IMR-90 (cell line): ENCODE data around the gene ESRRB. TPM values are rescaled to one million over a fixed set of nuclear protein-coding genes. Genes with fewer than 3 reads are reported as not detected.

Experiments
- ATAC-seq: fragments of 200-7000 bp; cut with Tn5 transposase; 2 replicates; pipeline ENCODE4 v1.9.1; 2020; ENCODE audit warnings: low read depth, mild to moderate bottlenecking, moderate library complexity
- BruUV-seq: library from RNA; stranded (reverse); fragments of 400-500 nt; replicated peaks from 2 replicates; lab custom pipeline; 2021; lab: Mats Ljungman, UMichigan
- CTCF ChIA-PET: fragments of 300-600 bp; formaldehyde crosslinking; extraction: SDS; loops from one replicate; lab custom pipeline; 2021; ENCODE audit warnings: antibody characterized with exemption; lab: Yijun Ruan, JAX
- POLR2A ChIA-PET: fragments of 300-600 bp; sonication (Branson Sonifier 250); formaldehyde crosslinking; loops from one replicate; lab custom pipeline; 2022; ENCODE audit warnings: antibody characterized with exemption; ENCODE audit not compliant: unreplicated experiment; lab: Charles Lee
- DNase-seq: peaks from one replicate; pipeline ENCODE4 v3.0.0; 2013
- H2AFZ ChIP-seq: replicated peaks from 2 replicates; pipeline ENCODE3; 2013; ENCODE audit warnings: low read length, mild to moderate bottlenecking; ENCODE audit not compliant: poor library complexity
- H2AK5ac ChIP-seq: 2 replicates; pipeline ENCODE4 v1.6.1; 2013; ENCODE audit warnings: low read depth, low read length, inconsistent platforms
- H2AK9ac ChIP-seq: replicated peaks from 2 replicates; pipeline ENCODE3; 2013; ENCODE audit warnings: mild to moderate bottlenecking, low read depth, low read length, moderate library complexity; ENCODE audit not compliant: poor library complexity
- H2BK120ac ChIP-seq: 2 replicates; pipeline ENCODE4 v1.6.1; 2013; ENCODE audit warnings: low read depth, low read length, inconsistent platforms
- H2BK15ac ChIP-seq: 3 replicates; pipeline ENCODE4 v1.6.1; 2013; ENCODE audit warnings: low read depth, low read length, inconsistent platforms
- H2BK20ac ChIP-seq: 2 replicates; pipeline ENCODE4 v1.6.1; 2013; ENCODE audit warnings: low read depth, mild to moderate bottlenecking, inconsistent platforms, low read length, moderate library complexity
- H2BK5ac ChIP-seq: 2 replicates; pipeline ENCODE4 v1.6.1; 2013; ENCODE audit warnings: mild to moderate bottlenecking, low read depth, low read length, inconsistent platforms; ENCODE audit not compliant: poor library complexity, severe bottlenecking
- H3K14ac ChIP-seq: replicated peaks from 2 replicates; pipeline ENCODE4 v1.6.1; 2013; ENCODE audit warnings: low read depth, low read length, inconsistent platforms
- H3K18ac ChIP-seq: 2 replicates; pipeline ENCODE4 v1.6.1; 2013; ENCODE audit warnings: low read depth, low read length, control low read depth
- H3K23ac ChIP-seq: 2 replicates; pipeline ENCODE4 v1.6.1; 2013; ENCODE audit warnings: low read depth, low read length, inconsistent platforms
- H3K27ac ChIP-seq: 2 replicates; pipeline ENCODE4 v1.5.1; 2013; ENCODE audit warnings: mild to moderate bottlenecking, control low read depth, low read length; ENCODE audit not compliant: insufficient read depth
- H3K27me3 ChIP-seq: 2 replicates; pipeline ENCODE4 v1.6.1; 2013; ENCODE audit warnings: low read length; ENCODE audit not compliant: control insufficient read depth, insufficient read depth
- H3K36me3 ChIP-seq: 2 replicates; pipeline ENCODE4 v1.6.1; 2013; ENCODE audit warnings: low read length, mixed read lengths; ENCODE audit not compliant: control insufficient read depth, insufficient read depth
- H3K4ac ChIP-seq: 2 replicates; pipeline ENCODE4 v1.6.1; 2013; ENCODE audit warnings: low read depth, low read length, inconsistent platforms
- H3K4me1 ChIP-seq: 2 replicates; pipeline ENCODE4 v1.6.1; 2013; ENCODE audit warnings: low read length, mixed read lengths; ENCODE audit not compliant: control insufficient read depth, insufficient read depth
- H3K4me2 ChIP-seq: 2 replicates; pipeline ENCODE4 v1.6.1; 2013; ENCODE audit warnings: low read depth, mild to moderate bottlenecking, control low read depth, low read length, moderate library complexity
- H3K4me3 ChIP-seq: 2 replicates; pipeline ENCODE4 v1.5.1; 2013; ENCODE audit warnings: low read depth, mild to moderate bottlenecking, control low read depth, low read length, moderate library complexity; ENCODE audit not compliant: insufficient read depth
- H3K56ac ChIP-seq: 2 replicates; pipeline ENCODE4 v1.6.1; 2013; ENCODE audit warnings: low read length, inconsistent platforms; ENCODE audit not compliant: insufficient read depth; ENCODE audit errors: extremely low read depth
- H3K79me1 ChIP-seq, 2 experiments: 2 replicates each; pipeline ENCODE4 v1.6.1; 2013; ENCODE audit warnings: low read length in 2 of 2, inconsistent platforms in 1 of 2, low read depth in 1 of 2
- H3K9ac ChIP-seq: 2 replicates; pipeline ENCODE4 v1.6.1; 2013; ENCODE audit warnings: low read depth, low read length, control low read depth
- H3K9me1 ChIP-seq: 2 replicates; pipeline ENCODE4 v1.6.1; 2013; ENCODE audit warnings: low read length, inconsistent platforms; ENCODE audit not compliant: insufficient read depth
- H3K9me3 ChIP-seq: 2 replicates; pipeline ENCODE4 v1.6.1; 2013; ENCODE audit warnings: low read length; ENCODE audit not compliant: control insufficient read depth, insufficient read depth
- H4K20me1 ChIP-seq: 2 replicates; pipeline ENCODE4 v1.6.1; 2013; ENCODE audit warnings: low read length, inconsistent platforms; ENCODE audit not compliant: insufficient read depth
- H4K5ac ChIP-seq: 2 replicates; pipeline ENCODE4 v1.6.1; 2013; ENCODE audit warnings: mild to moderate bottlenecking, low read depth, low read length, control low read depth
- H4K8ac ChIP-seq, 2 experiments: 2 replicates each; pipeline ENCODE4 v1.6.1; 2013; ENCODE audit warnings: low read depth in 2 of 2, low read length in 2 of 2, control low read depth in 1 of 2, inconsistent platforms in 1 of 2
- H4K91ac ChIP-seq: 2 replicates; pipeline ENCODE4 v1.6.1; 2013; ENCODE audit warnings: low read depth, low read length, inconsistent platforms; ENCODE audit not compliant: insufficient read depth
- BHLHE40 ChIP-seq: fragments of 150-350 bp; IDR thresholded peaks from 2 replicates; pipeline ENCODE4 v1.6.1; 2016; ENCODE audit warnings: mild to moderate bottlenecking, low read depth, low read length
- CEBPB ChIP-seq: IDR thresholded peaks from 2 replicates; pipeline ENCODE4 v1.6.1; 2012; ENCODE audit warnings: low read depth, low read length, improper control_type of control experiment
- CHD1 ChIP-seq: IDR thresholded peaks from 2 replicates; pipeline ENCODE4 v1.6.1; 2012; ENCODE audit warnings: low read depth, low read length, improper control_type of control experiment
- ELK1 ChIP-seq: fragments of 150-350 bp; IDR thresholded peaks from 2 replicates; pipeline ENCODE4 v1.6.1; 2016; ENCODE audit warnings: low read depth, mild to moderate bottlenecking, low read length, moderate library complexity, borderline replicate concordance
- FOS ChIP-seq: fragments of 150-350 bp; IDR thresholded peaks from 2 replicates; pipeline ENCODE4 v1.6.1; 2016; ENCODE audit warnings: low read depth, low read length
- MAFK ChIP-seq: IDR thresholded peaks from 2 replicates; pipeline ENCODE4 v1.6.1; 2012; ENCODE audit warnings: low read depth, low read length, improper control_type of control experiment
- MAZ ChIP-seq: IDR thresholded peaks from 2 replicates; pipeline ENCODE4 v1.6.1; 2012; ENCODE audit warnings: low read depth, mild to moderate bottlenecking, low read length, improper control_type of control experiment, moderate library complexity, borderline replicate concordance
- MXI1 ChIP-seq: IDR thresholded peaks from 2 replicates; pipeline ENCODE4 v1.6.1; 2012; ENCODE audit warnings: low read depth, mild to moderate bottlenecking, low read length, moderate library complexity, borderline replicate concordance
- NFE2L2 ChIP-seq: fragments of 150-350 bp; IDR thresholded peaks from 2 replicates; pipeline ENCODE4 v1.6.1; 2016; ENCODE audit warnings: low read depth, mild to moderate bottlenecking, low read length
- POLR2A ChIP-seq: IDR thresholded peaks from 2 replicates; pipeline ENCODE4 v1.6.1; 2012; ENCODE audit warnings: mild to moderate bottlenecking, low read depth, low read length
- RAD21 ChIP-seq: IDR thresholded peaks from 2 replicates; pipeline ENCODE4 v1.6.1; 2012; ENCODE audit warnings: low read length, improper control_type of control experiment
- RCOR1 ChIP-seq: IDR thresholded peaks from 2 replicates; pipeline ENCODE4 v1.6.1; 2012; ENCODE audit warnings: mild to moderate bottlenecking, low read length, improper control_type of control experiment; ENCODE audit not compliant: insufficient replicate concordance
- RFX5 ChIP-seq: IDR thresholded peaks from 2 replicates; pipeline ENCODE4 v1.8.0; 2012; ENCODE audit warnings: low read depth, mild to moderate bottlenecking, low read length, moderate library complexity
- SMC3 ChIP-seq: fragments of 150-350 bp; IDR thresholded peaks from 2 replicates; pipeline ENCODE4 v1.6.1; 2016; ENCODE audit warnings: low read depth, mild to moderate bottlenecking, antibody characterized with exemption, low read length, moderate library complexity
- WGBS, 2 experiments: methylation state at CpG; one replicate each; pipeline versions ENCODE4 v1.1.5 to v1.1.7; 2013; ENCODE audit warnings: missing lambda C conversion rate in 2 of 2; ENCODE audit not compliant: insufficient read length in 1 of 2; ENCODE audit errors: extremely low coverage in 2 of 2; 5-methylcytosine and 5-hydroxymethylcytosine counted together
- dilution Hi-C: fragments of 300-500 bp; cut with HindIII; formaldehyde crosslinking; loops from one replicate; pipeline ENCODE4 v1.14.3; 2018; ENCODE audit warnings: low sequenced_read_pairs; ENCODE audit not compliant: unreplicated experiment
- in situ Hi-C: fragments of 300-500 bp; cut with MboI; formaldehyde crosslinking; loops from 3 replicates; pipeline ENCODE4 v1.14.3; 2019; ENCODE audit warnings: low sequenced_read_pairs, inconsistent platforms, mixed read lengths
- intact Hi-C: fragments of 100-400 bp; cut with micrococcal nuclease; formaldehyde crosslinking; loops from 2 replicates; pipeline ENCODE4 v1.10.0; 2022
- polyA plus RNA-seq, 3 experiments: library from polyadenylated mRNA; depleted of rRNA; stranded (reverse); fragments of >200 nt; gene quantifications; 2 replicates each; pipeline ENCODE4 v1.2.3, GENCODE V29; 2012; ENCODE audit warnings: low replicate concordance in 1 of 3
- total RNA-seq: library from RNA; depleted of rRNA; stranded (reverse); fragments of >200 nt; gene quantifications from 2 replicates; pipeline ENCODE4 v1.2.3, GENCODE V29; 2012
- TF ChIP-seq, protein P1 (sequence below): fragments of 150-350 bp; IDR thresholded peaks from 2 replicates; pipeline ENCODE4 v1.6.1; 2017; ENCODE audit warnings: mild to moderate bottlenecking, antibody characterized with exemption, low read length, low read depth
- TF ChIP-seq, protein P2 (sequence below): conservative IDR thresholded peaks from 2 replicates; pipeline ENCODE4 v1.5.1; 2012; ENCODE audit warnings: mild to moderate bottlenecking, low read depth, low read length, improper control_type of control experiment

Gene ESRRB
- total and polyA plus RNA-seq, 2 of the 4 experiments (the other 2 are of a cell fraction), result not detected

DNA sequence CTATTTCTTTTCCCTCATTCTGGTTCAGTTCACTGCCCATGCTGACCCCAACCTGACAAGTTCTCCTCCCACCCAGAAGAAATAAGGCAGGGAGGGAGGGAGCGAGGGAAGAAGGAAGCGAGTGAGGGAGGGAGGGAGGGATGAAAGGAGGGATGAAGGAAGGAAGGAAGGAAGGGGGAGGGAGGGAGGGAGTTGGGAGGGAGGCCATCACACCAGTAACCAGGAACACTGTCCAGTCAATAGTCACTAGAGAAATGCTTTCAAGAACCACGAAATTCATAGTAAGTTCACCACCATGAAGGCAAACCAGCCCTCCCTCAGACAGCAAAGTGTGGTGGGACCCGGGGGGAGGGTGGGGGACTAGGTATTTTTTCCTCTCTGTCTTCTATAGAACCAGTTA is 142.4 kb downstream of the ESRRB start:
- H4K91ac ChIP-seq, result no peak overlapping the region
- H3K4me3 ChIP-seq, result no peak overlapping the region
- no peak overlapping the region for H3K14ac ChIP-seq
- POLR2A ChIA-PET, result no interaction called here
- in situ Hi-C loops, result no loop called here
- no peaks in the 10 kb centered on the region for H3K4me1 ChIP-seq
- DNase-seq, result no peak
- dilution Hi-C loops, result no loop called here
- H4K5ac ChIP-seq, result no peak overlapping the region
- intact Hi-C loops, result loop anchor here (10.0 kb wide), 1 partner anchor 126 kb away; no protein-coding TSS in a partner anchor
- no peaks in the 10 kb centered on the region for H3K9me3 ChIP-seq
- no peak overlapping the region for H2AK9ac ChIP-seq
- H4K20me1 ChIP-seq, result no peaks in the 10 kb centered on the region
- H3K36me3 ChIP-seq, result no peaks in the 10 kb centered on the region
- H3K27me3 ChIP-seq, result no peaks in the 10 kb centered on the region
- H3K9ac ChIP-seq, result no peak overlapping the region
- no peak overlapping the region for H3K18ac ChIP-seq
- no peaks in the 10 kb centered on the region for H3K79me1 ChIP-seq
- CTCF ChIA-PET, result no interaction called here
- H3K9me1 ChIP-seq, result no peaks in the 10 kb centered on the region
- no peak overlapping the region for H3K23ac ChIP-seq
- no peak overlapping the region for H2BK15ac ChIP-seq
- no peak overlapping the region for H2AK5ac ChIP-seq
- H2AFZ ChIP-seq, result no peak overlapping the region
- 79% methylated on average over 2 of the region's 4 CpGs; no CpG with 5 or more reads in 1 of the 2 experiments for WGBS, 2 experiments
- TF ChIP-seq FOS, result no peak
- TF ChIP-seq, protein P1, sequence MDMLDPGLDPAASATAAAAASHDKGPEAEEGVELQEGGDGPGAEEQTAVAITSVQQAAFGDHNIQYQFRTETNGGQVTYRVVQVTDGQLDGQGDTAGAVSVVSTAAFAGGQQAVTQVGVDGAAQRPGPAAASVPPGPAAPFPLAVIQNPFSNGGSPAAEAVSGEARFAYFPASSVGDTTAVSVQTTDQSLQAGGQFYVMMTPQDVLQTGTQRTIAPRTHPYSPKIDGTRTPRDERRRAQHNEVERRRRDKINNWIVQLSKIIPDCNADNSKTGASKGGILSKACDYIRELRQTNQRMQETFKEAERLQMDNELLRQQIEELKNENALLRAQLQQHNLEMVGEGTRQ, result no peak
- no peak for TF ChIP-seq SMC3
- no peak for TF ChIP-seq RFX5
- no peak for TF ChIP-seq CHD1
- no peak for TF ChIP-seq MXI1
- no peak for TF ChIP-seq NFE2L2
- no peak for TF ChIP-seq BHLHE40
- TF ChIP-seq MAFK, result no peak
- TF ChIP-seq POLR2A, result no peak
- no peak for TF ChIP-seq ELK1
- TF ChIP-seq RCOR1, result no peak
- TF ChIP-seq RAD21, result no peak
- no peak for TF ChIP-seq MAZ
- TF ChIP-seq, protein P2, sequence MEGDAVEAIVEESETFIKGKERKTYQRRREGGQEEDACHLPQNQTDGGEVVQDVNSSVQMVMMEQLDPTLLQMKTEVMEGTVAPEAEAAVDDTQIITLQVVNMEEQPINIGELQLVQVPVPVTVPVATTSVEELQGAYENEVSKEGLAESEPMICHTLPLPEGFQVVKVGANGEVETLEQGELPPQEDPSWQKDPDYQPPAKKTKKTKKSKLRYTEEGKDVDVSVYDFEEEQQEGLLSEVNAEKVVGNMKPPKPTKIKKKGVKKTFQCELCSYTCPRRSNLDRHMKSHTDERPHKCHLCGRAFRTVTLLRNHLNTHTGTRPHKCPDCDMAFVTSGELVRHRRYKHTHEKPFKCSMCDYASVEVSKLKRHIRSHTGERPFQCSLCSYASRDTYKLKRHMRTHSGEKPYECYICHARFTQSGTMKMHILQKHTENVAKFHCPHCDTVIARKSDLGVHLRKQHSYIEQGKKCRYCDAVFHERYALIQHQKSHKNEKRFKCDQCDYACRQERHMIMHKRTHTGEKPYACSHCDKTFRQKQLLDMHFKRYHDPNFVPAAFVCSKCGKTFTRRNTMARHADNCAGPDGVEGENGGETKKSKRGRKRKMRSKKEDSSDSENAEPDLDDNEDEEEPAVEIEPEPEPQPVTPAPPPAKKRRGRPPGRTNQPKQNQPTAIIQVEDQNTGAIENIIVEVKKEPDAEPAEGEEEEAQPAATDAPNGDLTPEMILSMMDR, result no peak
- TF ChIP-seq CEBPB, result no peak
- no peak overlapping the region for H3K4me2 ChIP-seq
- H4K8ac ChIP-seq, result no peak overlapping the region
- no peak overlapping the region for H3K4ac ChIP-seq
- H2BK120ac ChIP-seq, result no peak overlapping the region
- H2BK20ac ChIP-seq, result no peak overlapping the region
- no peak for ATAC-seq
- no peak overlapping the region for H2BK5ac ChIP-seq
- H3K56ac ChIP-seq, result no peak overlapping the region
- H3K27ac ChIP-seq, result no peak overlapping the region
- no TSS peak for BruUV-seq
